ENCODE data around the gene AEBP2. TPM values are rescaled to one million over a fixed set of nuclear protein-coding genes. Genes with fewer than 3 reads are reported as not detected.

Gene AEBP2
- total and polyA plus RNA-seq, 2 donors (not counting 3 experiments of a cell fraction or from before 2014, with no cell fraction given), result 8.8 to 42.2 TPM

DNA sequence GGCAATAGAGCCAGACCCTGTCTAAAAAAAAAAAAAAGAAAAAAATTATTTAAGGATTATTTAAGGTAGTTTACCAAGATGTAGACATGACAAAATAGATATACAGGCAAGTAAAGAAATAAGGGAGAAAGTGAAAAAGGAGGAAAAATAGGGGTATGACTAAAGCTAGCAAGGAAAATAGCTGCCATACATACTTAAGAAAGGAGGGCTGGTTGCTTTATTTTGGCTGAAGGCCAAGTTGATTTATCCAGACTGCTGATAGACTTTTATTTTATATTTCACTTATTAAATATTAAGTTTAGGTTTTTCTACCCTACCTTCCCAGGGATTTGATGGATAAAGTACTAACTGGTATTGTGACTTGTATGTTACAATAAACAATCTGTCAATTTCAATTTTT is 8.3 kb upstream of the AEBP2 start:
- Histone ChIP-seq H4K20me1 (replicated peaks; ENCODE audit: control insufficient read depth, extremely low read depth, insufficient read depth, low read length) (no peaks in the 10 kb centered on the region), H3K27ac (ENCODE audit: insufficient read depth, low read depth, low read length) (no peak overlapping the region), H3K79me2 (ENCODE audit: control insufficient read depth, insufficient read depth, low read length) (no peaks in the 10 kb centered on the region), H3K27me3 (ENCODE audit: control insufficient read depth in 2 of 2, insufficient read depth in 2 of 2, low read length in 2 of 2) (no peaks in the 10 kb centered on the region), H3K9me1 (replicated peaks; ENCODE audit: control insufficient read depth, extremely low read depth, insufficient read depth, low read length) (no peaks in the 10 kb centered on the region), H3K4me3 (replicated peaks in 1 of 3; ENCODE audit: insufficient read depth in 1 of 3, low read depth in 1 of 3, low read length in 3 of 3) (no peak overlapping the region), H3K4me1 (ENCODE audit: control insufficient read depth, extremely low read depth, insufficient read depth, low read length) (no peaks in the 10 kb centered on the region), H3K36me3 (ENCODE audit: control insufficient read depth in 2 of 2, extremely low read depth in 1 of 2, insufficient read depth in 2 of 2, low read length in 2 of 2) (no peaks in the 10 kb centered on the region), H3K9me3 (replicated peaks; ENCODE audit: control insufficient read depth, insufficient read depth, low read length) (no peaks in the 10 kb centered on the region), H3K9ac (replicated peaks; ENCODE audit: extremely low read depth, insufficient read depth, low read length) (no peak overlapping the region), H3K4me2 (ENCODE audit: insufficient read depth, low read length) (no peak overlapping the region), H2AFZ (ENCODE audit: low read depth, low read length) (no peak overlapping the region)
- intact Hi-C loops (cut with micrococcal nuclease) (no loop called here), dilution Hi-C loops (cut with MboI; ENCODE audit: extremely low pct_ligation_motif_present, low sequenced_read_pairs) (no loop called here)
- BruUV-seq (replicated peaks), result no TSS peak
- FAIRE-seq (no peak), DNase-seq (ENCODE audit: low read depth, low spot score) (peak; percentile 37)
- ChIA-PET POLR2A (no interaction called here), CTCF (interaction anchor here (1.4 kb wide), 1 partner anchor 244 kb away, joined by 3 read pairs; no protein-coding TSS in a partner anchor)
- TF ChIP-seq GATA2 (IDR thresholded peaks at IDR 0.05; ENCODE audit: insufficient read depth, insufficient read length, low read depth, low read length) (no peak), POLR2AphosphoS5 (IDR thresholded peaks at IDR 0.05; ENCODE audit: insufficient read depth, low read depth, low read length) (no peak), EZH2 (IDR thresholded peaks at IDR 0.05; ENCODE audit: borderline replicate concordance, low read depth, low read length, severe bottlenecking) (no peak), POLR2A (IDR thresholded peaks at IDR 0.05; ENCODE audit: low read depth, low read length) (no peak), FOS (IDR thresholded peaks at IDR 0.05; ENCODE audit: borderline replicate concordance, insufficient read depth, low read length) (no peak), JUN (IDR thresholded peaks at IDR 0.05; ENCODE audit: borderline replicate concordance, insufficient read depth, insufficient read length, low read depth) (no peak), MYC (IDR thresholded peaks at IDR 0.05; ENCODE audit: low read depth, low read length) (no peak)
- TF ChIP-seq, protein P1, sequence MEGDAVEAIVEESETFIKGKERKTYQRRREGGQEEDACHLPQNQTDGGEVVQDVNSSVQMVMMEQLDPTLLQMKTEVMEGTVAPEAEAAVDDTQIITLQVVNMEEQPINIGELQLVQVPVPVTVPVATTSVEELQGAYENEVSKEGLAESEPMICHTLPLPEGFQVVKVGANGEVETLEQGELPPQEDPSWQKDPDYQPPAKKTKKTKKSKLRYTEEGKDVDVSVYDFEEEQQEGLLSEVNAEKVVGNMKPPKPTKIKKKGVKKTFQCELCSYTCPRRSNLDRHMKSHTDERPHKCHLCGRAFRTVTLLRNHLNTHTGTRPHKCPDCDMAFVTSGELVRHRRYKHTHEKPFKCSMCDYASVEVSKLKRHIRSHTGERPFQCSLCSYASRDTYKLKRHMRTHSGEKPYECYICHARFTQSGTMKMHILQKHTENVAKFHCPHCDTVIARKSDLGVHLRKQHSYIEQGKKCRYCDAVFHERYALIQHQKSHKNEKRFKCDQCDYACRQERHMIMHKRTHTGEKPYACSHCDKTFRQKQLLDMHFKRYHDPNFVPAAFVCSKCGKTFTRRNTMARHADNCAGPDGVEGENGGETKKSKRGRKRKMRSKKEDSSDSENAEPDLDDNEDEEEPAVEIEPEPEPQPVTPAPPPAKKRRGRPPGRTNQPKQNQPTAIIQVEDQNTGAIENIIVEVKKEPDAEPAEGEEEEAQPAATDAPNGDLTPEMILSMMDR (IDR thresholded peaks at IDR 0.05; ENCODE audit: extremely low read depth in 1 of 2, insufficient read depth in 1 of 2, low read depth in 1 of 2, low read length in 2 of 2), result no peak
- TF ChIP-seq, protein P2, sequence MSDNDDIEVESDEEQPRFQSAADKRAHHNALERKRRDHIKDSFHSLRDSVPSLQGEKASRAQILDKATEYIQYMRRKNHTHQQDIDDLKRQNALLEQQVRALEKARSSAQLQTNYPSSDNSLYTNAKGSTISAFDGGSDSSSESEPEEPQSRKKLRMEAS (IDR thresholded peaks at IDR 0.05; ENCODE audit: insufficient read depth, insufficient read length), result no peak

Measured in endothelial cell of umbilical vein (primary cell).